Smooth muscle cell (in vitro differentiated cells): ENCODE results near the gene ANKRD11. TPM values are rescaled to one million over a fixed set of nuclear protein-coding genes. Genes with fewer than 3 reads are reported as not detected.

ENCODE experiments used
- DNase-seq: peaks from one replicate; lab custom pipeline; 2025; ENCODE audit not compliant: unreplicated experiment; lab: John Stamatoyannopoulos, UW
- H2AFZ ChIP-seq: fragments of 200-600 bp; sonication (generic); 2 replicates; pipeline ENCODE4 v1.6.0; 2016; ENCODE audit warnings: antibody characterized with exemption, low read depth, mild to moderate bottlenecking
- H3F3A ChIP-seq: fragments of 200-600 bp; sonication (generic); 2 replicates; pipeline ENCODE4 v1.6.0; 2017; ENCODE audit warnings: antibody characterized with exemption, low read depth
- H3K27ac ChIP-seq: fragments of 200-600 bp; sonication (generic); 2 replicates; pipeline ENCODE4 v1.5.1; 2016; ENCODE audit warnings: low read depth, mild to moderate bottlenecking
- H3K27me3 ChIP-seq: fragments of 200-600 bp; sonication (generic); 2 replicates; pipeline ENCODE4 v1.6.1; 2016; ENCODE audit warnings: low read depth, mild to moderate bottlenecking
- H3K36me3 ChIP-seq: fragments of 200-600 bp; sonication (generic); 2 replicates; pipeline ENCODE4 v1.5.1; 2016; ENCODE audit warnings: low read depth
- H3K4me1 ChIP-seq: fragments of 200-600 bp; sonication (generic); 2 replicates; pipeline ENCODE4 v1.5.1; 2016; ENCODE audit warnings: low read depth
- H3K4me2 ChIP-seq: fragments of 200-600 bp; sonication (generic); 2 replicates; pipeline ENCODE4 v1.6.0; 2016; ENCODE audit warnings: mild to moderate bottlenecking
- H3K4me3 ChIP-seq: fragments of 200-600 bp; sonication (generic); 2 replicates; pipeline ENCODE4 v1.5.1; 2016; ENCODE audit warnings: mild to moderate bottlenecking
- H3K79me2 ChIP-seq: fragments of 200-600 bp; sonication (generic); 2 replicates; pipeline ENCODE4 v1.6.0; 2016; ENCODE audit warnings: low read depth, mild to moderate bottlenecking
- H3K9ac ChIP-seq: fragments of 200-600 bp; sonication (generic); 2 replicates; pipeline ENCODE4 v1.6.0; 2016; ENCODE audit warnings: low read depth
- H3K9me3 ChIP-seq: fragments of 200-600 bp; sonication (generic); replicated peaks from 2 replicates; pipeline ENCODE4 v1.5.1; 2016; ENCODE audit warnings: low read depth
- H4K20me1 ChIP-seq: fragments of 200-600 bp; sonication (generic); 2 replicates; pipeline ENCODE4 v1.6.0; 2016; ENCODE audit warnings: low read depth
- CTCF ChIP-seq: fragments of 200-600 bp; sonication (generic); IDR thresholded peaks from 2 replicates; pipeline ENCODE4 v1.5.1; 2017; ENCODE audit warnings: borderline replicate concordance, mild to moderate bottlenecking, antibody characterized with exemption; ENCODE audit not compliant: insufficient read depth, poor library complexity, severe bottlenecking
- WGBS: methylation state at CpG from one replicate; pipeline ENCODE4 v1.1.7; 2016; ENCODE audit warnings: low lambda C conversion rate; 5-methylcytosine and 5-hydroxymethylcytosine counted together
- polyA plus RNA-seq: library from polyadenylated mRNA; unstranded; fragments of >200 nt; fragmentation: Nextera tagmentation; extraction: Ambion mirVana; gene quantifications from 2 replicates; pipeline ENCODE4 v1.2.1, GENCODE V29; 2016
- total RNA-seq: library from RNA; depleted of rRNA; stranded (reverse); fragments of >200 nt; gene quantifications from 2 replicates; pipeline ENCODE4 v1.2.3, GENCODE V29; 2014

The ANKRD11 gene
- total and polyA plus RNA-seq, 2 experiments from 2014 or later: 31.5 to 105 TPM

GRCh38 chr16:89291363-89291762 lies 199.0 kb downstream of the ANKRD11 start:
- Histone ChIP-seq H3K4me1 (peaks cover 11% of the 10 kb centered on the region), H3K9ac (no peak overlapping the region), H2AFZ (no peak overlapping the region), H3K27me3 (no peaks in the 10 kb centered on the region), H4K20me1 (peaks cover 82% of the 10 kb centered on the region), H3K4me2 (no peak overlapping the region), H3K9me3 (no peaks in the 10 kb centered on the region), H3K79me2 (peaks cover 42% of the 10 kb centered on the region), H3K27ac (no peak overlapping the region), H3F3A (no peaks in the 10 kb centered on the region), H3K4me3 (no peak overlapping the region), H3K36me3 (no peaks in the 10 kb centered on the region)
- TF ChIP-seq CTCF: no peak
- WGBS: 66% methylated on average over 9 of the region's 9 CpGs
- DNase-seq: no peak

- Histone ChIP-seq H3K4me1 (peaks cover 7% of the 10 kb centered on the region), H3K9me3 (no peaks in the 10 kb centered on the region), H3F3A (no peaks in the 10 kb centered on the region), H3K9ac (no peak overlapping the region), H4K20me1 (peaks cover 77% of the 10 kb centered on the region), H3K4me2 (no peak overlapping the region), H3K27ac (no peak overlapping the region), H3K79me2 (peaks cover 38% of the 10 kb centered on the region), H3K36me3 (no peaks in the 10 kb centered on the region), H3K4me3 (no peak overlapping the region), H3K27me3 (no peaks in the 10 kb centered on the region), H2AFZ (no peak overlapping the region)
- WGBS: 76% methylated on average over 16 of the region's 17 CpGs
- no peak for TF ChIP-seq CTCF
- DNase-seq: no peak
Observed at GRCh38 chr16:89290887-89291286, 199.5 kb downstream of the ANKRD11 start.

- Histone ChIP-seq H4K20me1 (peaks cover 73% of the 10 kb centered on the region), H3K27ac (no peak overlapping the region), H3K27me3 (no peaks in the 10 kb centered on the region), H3K4me2 (no peak overlapping the region), H3K4me1 (peaks cover 7% of the 10 kb centered on the region), H2AFZ (no peak overlapping the region), H3K9ac (no peak overlapping the region), H3K9me3 (no peaks in the 10 kb centered on the region), H3K4me3 (no peak overlapping the region), H3K36me3 (no peaks in the 10 kb centered on the region), H3K79me2 (peaks cover 36% of the 10 kb centered on the region), H3F3A (no peaks in the 10 kb centered on the region)
- no peak for TF ChIP-seq CTCF
- WGBS: 90% methylated on average over 15 of the region's 16 CpGs
- DNase-seq: no peak
Observed at GRCh38 chr16:89290472-89290871, 199.9 kb downstream of the ANKRD11 start.

GRCh38 chr16:89289428-89290395 lies 200.6 kb downstream of the ANKRD11 start:
- Histone ChIP-seq H3K79me2 (peaks cover 30% of the 10 kb centered on the region), H3F3A (no peaks in the 10 kb centered on the region), H3K4me2 (no peak overlapping the region), H4K20me1 (peaks cover 66% of the 10 kb centered on the region), H3K36me3 (peaks cover 5% of the 10 kb centered on the region), H2AFZ (no peak overlapping the region), H3K9ac (no peak overlapping the region), H3K9me3 (no peaks in the 10 kb centered on the region), H3K27me3 (no peaks in the 10 kb centered on the region), H3K4me1 (peaks cover 7% of the 10 kb centered on the region), H3K4me3 (no peak overlapping the region), H3K27ac (no peak overlapping the region)
- 77% methylated on average over 21 of the region's 25 CpGs for WGBS
- TF ChIP-seq CTCF: peak; percentile 78
- DNase-seq: peak; percentile 5
